Muscle layer of colon (tissue), 2 donors: ENCODE data around the gene PIK3R2.
"Not testable (repeated sequence)": the region's sequence is repeated elsewhere in the genome, so short reads cannot be mapped to it uniquely, and the experiment has no call there.

ENCODE experiments used
- H3K27ac ChIP-seq: one replicate; pipeline ENCODE4 v1.7.0; 2013; ENCODE audit warnings: low read depth, mild to moderate bottlenecking, low read length, moderate library complexity
- H3K27me3 ChIP-seq, 2 donors: one replicate each; pipeline ENCODE4 v1.7.0; 2013; ENCODE audit warnings: low read length in 2 of 2, mild to moderate bottlenecking in 2 of 2; ENCODE audit not compliant: insufficient read depth in 2 of 2, control insufficient read depth in 1 of 2
- H3K36me3 ChIP-seq: one replicate; pipeline ENCODE4 v1.7.0; 2013; ENCODE audit warnings: mild to moderate bottlenecking, low read length; ENCODE audit not compliant: insufficient read depth
- H3K4me1 ChIP-seq: one replicate; pipeline ENCODE4 v1.7.0; 2013; ENCODE audit warnings: mild to moderate bottlenecking, low read length; ENCODE audit not compliant: insufficient read depth
- H3K4me3 ChIP-seq, 2 donors: one replicate each; pipeline ENCODE4 v1.7.0; 2013; ENCODE audit warnings: low read length in 2 of 2, low read depth in 1 of 2, mild to moderate bottlenecking in 1 of 2, moderate library complexity in 1 of 2
- H3K9ac ChIP-seq: one replicate; pipeline ENCODE4 v1.7.0; 2013; ENCODE audit warnings: low read length
- H3K9me3 ChIP-seq: one replicate; pipeline ENCODE4 v1.7.0; 2013; ENCODE audit warnings: mild to moderate bottlenecking, low read length
- donor health status: abdominal sarcoma.
- donor health status: Adenocarcinoma of cecum.

PIK3R2 gene

DNA sequence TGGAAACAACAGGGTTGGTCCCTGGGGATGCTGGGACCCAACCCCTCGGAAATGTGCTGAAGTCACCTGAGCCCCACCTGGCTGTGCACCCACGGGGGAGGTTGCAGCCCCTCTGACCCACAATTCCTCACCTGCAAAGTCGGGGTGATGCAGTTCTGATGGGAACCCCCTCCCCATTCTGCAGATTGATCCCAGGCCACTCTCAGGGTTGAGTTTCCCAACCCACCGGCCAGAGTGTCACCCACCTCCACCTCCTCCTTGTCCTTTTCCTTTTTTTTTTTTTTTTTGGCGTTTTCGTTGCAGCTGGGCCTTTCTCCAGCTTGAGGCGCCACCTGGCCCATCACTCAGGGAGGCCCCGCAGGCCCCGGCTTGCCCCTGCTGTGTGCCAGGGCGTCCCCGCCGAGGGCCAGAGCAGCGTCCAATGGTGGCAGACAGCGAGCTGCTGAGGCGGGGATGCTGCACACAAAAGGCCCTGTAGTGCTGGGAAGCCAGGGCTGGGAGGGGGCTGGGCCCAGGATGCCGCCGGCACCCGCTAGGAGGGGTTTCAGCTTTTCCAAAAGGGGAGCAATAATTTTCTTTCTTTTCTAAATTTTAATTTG, 4.6 kb downstream of the PIK3R2 start:
- H3K9ac ChIP-seq: no peak overlapping the region
- peaks cover 14% of the 10 kb centered on the region for H3K36me3 ChIP-seq
- H3K4me1 ChIP-seq: peaks cover 40% of the 10 kb centered on the region
- H3K27me3 ChIP-seq: no peaks in the 10 kb centered on the region
- H3K9me3 ChIP-seq: no peaks in the 10 kb centered on the region
- H3K27ac ChIP-seq: peak overlapping the region; percentile 68
- H3K4me3 ChIP-seq: no peak overlapping the region

DNA sequence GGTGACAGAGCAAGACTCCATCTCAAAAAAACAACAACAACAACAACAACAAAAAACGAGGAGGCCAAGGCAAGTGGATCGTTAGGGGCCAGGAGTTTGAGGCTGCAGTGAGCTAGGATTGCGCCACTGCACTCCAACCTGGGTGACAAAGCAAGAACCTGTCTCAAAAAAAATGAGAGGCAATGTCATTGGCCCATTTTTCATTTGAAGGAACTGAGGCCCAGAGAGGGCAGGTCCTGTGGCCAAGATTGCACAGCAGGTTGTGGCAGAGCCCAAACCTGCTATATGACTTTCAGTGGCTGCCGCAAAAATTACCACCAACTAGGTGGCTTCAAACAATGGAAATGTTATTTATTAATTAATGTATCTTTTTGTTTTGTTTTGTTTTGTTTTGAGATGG, 5.5 kb downstream of the PIK3R2 start:
- H3K27ac ChIP-seq: no peak overlapping the region
- H3K9me3 ChIP-seq: no peaks in the 10 kb centered on the region
- peaks cover 23% of the 10 kb centered on the region for H3K36me3 ChIP-seq
- H3K4me3 ChIP-seq: no peak overlapping the region
- no peak overlapping the region for H3K9ac ChIP-seq
- no peaks in the 10 kb centered on the region for H3K27me3 ChIP-seq
- peaks cover 40% of the 10 kb centered on the region for H3K4me1 ChIP-seq

DNA sequence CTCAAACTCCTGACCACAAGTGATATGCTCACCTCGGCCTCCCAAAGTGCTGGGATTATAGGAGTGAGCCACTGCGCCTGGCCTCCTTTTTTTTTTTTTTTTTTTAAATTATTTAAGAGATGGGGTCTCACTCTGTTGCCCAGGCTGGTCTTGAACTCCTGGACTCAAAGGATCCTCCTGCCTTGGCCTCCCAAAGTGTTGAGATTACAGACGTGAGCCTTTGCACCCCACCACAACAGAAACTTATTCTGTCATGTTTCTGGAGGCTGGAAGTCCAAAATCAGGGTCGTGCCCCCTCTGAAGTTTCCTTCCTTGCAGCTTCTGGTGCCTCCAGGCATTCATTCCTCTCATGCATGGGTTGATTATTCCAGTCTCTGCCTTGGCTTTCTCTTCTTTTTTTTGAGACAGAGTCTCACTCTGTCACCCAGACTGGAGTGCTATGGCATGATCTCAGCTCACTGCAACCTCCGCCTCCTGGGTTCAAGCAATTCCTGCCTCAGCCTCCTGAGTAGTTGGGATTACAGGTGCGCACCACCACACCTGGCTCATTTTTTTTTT, 6.2 kb downstream of the PIK3R2 start:
- peaks cover 26% of the 10 kb centered on the region for H3K36me3 ChIP-seq
- H3K4me3 ChIP-seq, H3K27ac ChIP-seq, H3K27me3 ChIP-seq, H3K9ac ChIP-seq, H3K9me3 ChIP-seq: not testable (repeated sequence)
- peaks cover 37% of the 10 kb centered on the region for H3K4me1 ChIP-seq

DNA sequence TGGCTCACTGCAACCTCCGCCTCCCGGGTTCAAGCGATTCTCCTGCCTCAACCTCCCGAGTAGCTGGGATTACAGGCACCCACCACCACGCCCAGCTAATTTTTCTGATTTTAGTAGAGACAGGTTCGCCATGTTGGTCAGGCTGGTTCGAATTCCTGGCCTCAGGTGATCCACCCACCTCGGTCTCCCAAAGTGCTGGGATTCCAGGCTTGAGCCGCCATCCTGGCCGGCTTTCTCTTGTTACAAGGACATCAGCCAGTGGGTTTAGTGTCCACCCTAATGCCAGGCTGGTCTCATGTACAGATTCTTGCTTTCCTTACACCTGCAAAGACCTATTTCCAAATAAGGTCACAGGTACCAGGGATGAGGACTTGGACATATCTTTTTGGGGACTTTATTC, 6.8 kb downstream of the PIK3R2 start:
- H3K27ac ChIP-seq: no peak overlapping the region
- H3K4me3 ChIP-seq: no peak overlapping the region
- H3K36me3 ChIP-seq: peaks cover 26% of the 10 kb centered on the region
- H3K9ac ChIP-seq: no peak overlapping the region
- no peaks in the 10 kb centered on the region for H3K9me3 ChIP-seq
- no peaks in the 10 kb centered on the region for H3K27me3 ChIP-seq
- H3K4me1 ChIP-seq: peaks cover 31% of the 10 kb centered on the region

DNA sequence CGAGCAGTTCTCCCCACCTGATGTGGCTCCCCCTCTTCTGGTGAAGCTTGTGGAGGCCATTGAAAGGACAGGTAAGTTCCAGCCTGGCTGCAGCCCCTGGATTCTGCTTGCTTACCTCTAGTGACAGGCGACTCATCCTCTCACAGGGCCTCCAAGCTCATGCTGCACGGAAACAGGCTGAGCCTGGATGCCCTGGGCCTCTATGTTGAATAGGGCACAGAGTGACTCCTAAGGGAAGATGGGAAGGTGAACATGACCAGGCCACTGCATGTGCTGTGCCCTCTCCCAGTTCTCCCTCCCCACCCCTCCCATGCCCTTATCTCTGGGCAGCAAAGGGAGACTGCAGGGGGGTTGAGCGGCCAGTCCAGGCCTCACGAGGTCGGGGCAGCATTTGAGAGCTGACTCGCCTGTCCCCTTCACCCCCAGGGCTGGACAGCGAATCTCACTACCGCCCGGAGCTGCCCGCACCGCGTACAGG, 7.6 kb downstream of the PIK3R2 start:
- Histone ChIP-seq H3K27me3 (no peaks in the 10 kb centered on the region), H3K4me3 (peak overlapping the region; percentile 20 to 35), H3K36me3 (peaks cover 27% of the 10 kb centered on the region), H3K27ac (peak overlapping the region; percentile 27), H3K4me1 (peaks cover 31% of the 10 kb centered on the region), H3K9ac (no peak overlapping the region), H3K9me3 (no peaks in the 10 kb centered on the region)

DNA sequence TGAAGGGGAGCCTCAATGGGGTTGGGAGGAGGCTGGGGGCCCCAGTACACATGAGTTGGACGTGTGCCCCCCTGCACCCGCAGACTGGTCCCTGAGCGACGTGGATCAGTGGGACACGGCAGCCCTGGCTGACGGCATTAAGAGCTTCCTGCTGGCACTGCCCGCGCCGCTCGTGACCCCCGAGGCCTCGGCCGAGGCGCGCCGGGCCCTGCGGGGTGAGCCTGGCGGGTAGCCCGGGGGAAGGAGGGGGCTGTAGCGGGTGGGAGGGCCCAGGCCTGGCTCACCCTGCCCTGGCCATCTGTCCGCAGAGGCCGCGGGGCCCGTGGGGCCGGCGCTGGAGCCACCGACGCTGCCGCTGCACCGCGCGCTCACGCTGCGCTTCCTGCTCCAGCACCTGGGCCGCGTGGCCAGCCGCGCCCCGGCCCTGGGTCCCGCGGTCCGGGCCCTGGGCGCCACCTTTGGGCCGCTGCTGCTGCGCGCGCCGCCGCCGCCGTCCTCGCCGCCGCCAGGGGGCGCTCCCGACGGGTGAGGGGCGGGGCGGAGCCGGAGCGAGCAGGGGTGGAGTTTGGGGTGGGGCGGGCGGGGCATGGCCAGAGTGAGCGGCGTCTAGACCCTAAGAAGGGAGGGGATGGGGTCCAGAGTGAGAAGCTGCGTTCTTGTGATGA, 8.1 kb downstream of the PIK3R2 start:
- Histone ChIP-seq H3K27me3 (no peaks in the 10 kb centered on the region), H3K36me3 (peaks cover 31% of the 10 kb centered on the region), H3K9ac (peak overlapping the region; percentile 14), H3K4me1 (peaks cover 31% of the 10 kb centered on the region), H3K9me3 (no peaks in the 10 kb centered on the region), H3K27ac (peak overlapping the region; percentile 27), H3K4me3 (peak overlapping the region; percentile 20 to 35)

DNA sequence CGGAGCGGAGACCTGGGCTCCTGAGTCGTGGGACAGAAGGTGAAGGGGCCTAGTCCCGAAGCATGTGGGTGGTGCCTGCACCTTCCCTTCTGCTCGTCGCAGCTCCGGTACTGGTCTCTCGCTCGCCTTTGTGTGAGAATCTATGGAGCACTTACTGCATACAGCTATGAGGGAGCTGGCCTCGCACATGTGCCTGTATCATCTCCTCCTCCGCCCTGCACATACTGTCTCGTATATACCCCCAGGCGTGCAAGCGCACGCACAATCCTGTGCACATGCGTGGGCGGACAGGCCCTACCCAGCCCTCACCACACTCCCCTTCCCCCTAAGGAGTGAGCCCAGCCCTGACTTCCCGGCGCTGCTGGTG, 8.7 kb downstream of the PIK3R2 start:
- Histone ChIP-seq H3K9me3 (no peaks in the 10 kb centered on the region), H3K9ac (peak overlapping the region; percentile 14), H3K27ac (peak overlapping the region; percentile 21), H3K4me3 (peak overlapping the region in 1 of 2 donors; percentile 26), H3K4me1 (peaks cover 27% of the 10 kb centered on the region), H3K36me3 (peaks cover 32% of the 10 kb centered on the region), H3K27me3 (no peaks in the 10 kb centered on the region)

DNA sequence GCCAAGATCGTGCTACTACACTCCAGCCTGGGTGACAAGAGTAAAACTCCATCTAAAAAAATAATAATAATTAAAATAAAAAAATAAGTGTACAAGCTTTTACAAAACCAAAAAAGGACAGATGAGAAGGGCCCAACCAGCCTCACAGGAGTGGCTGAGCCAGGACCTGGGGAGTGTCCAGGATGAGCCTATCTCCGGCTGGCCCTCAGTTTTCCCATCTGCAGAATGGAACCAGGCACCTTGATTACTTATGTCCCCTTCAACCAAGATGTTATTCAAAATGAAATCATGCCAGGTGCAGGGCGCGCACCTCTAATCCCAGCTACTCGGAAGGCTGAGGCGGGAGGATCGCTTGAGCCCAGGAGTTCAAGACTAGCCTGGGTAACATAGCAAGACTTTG, 11.1 kb downstream of the PIK3R2 start:
- H3K9me3 ChIP-seq: no peaks in the 10 kb centered on the region

DNA sequence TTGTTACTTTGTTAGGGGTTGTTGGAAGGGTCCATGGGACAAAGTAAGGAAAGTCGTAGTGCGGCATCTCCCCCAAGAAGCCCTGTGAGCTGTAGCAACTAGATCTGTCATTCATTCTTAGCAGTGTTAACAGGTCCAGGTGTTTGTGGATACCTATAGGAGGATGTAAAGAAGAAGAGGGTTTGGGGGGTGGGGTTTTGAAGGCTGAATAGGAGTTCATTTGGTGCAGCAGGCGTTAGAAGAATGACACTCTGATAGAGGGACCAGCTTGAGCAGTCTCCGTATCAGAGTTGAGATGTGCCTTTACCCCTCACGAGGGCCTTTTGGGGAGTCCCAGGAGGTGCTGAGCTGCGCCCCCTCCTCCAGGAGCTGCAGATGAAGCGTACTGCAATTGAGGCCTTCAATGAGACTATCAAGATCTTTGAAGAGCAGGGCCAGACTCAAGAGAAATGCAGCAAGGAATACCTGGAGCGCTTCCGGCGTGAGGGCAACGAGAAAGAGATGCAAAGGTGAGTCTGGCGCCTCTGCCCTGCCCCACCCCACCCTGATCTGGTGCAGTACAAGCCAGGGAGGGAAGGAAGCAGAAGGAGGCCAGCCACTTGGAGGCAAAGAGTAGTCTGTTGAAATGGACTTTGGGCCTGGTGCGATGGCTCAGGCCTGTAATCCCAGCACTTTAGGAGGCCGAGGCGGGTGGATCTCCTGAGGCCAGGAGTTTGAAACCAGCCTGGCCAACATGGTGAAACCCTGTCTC, 13.0 kb downstream of the PIK3R2 start:
- peaks cover 6% of the 10 kb centered on the region for H3K4me1 ChIP-seq
- peaks cover 54% of the 10 kb centered on the region for H3K36me3 ChIP-seq
- no peaks in the 10 kb centered on the region for H3K9me3 ChIP-seq
- no peak overlapping the region for H3K27ac ChIP-seq
- no peak overlapping the region for H3K9ac ChIP-seq
- H3K27me3 ChIP-seq: no peaks in the 10 kb centered on the region
- H3K4me3 ChIP-seq: no peak overlapping the region

More for the DNA sequence above, 11.1 kb downstream of the PIK3R2 start:
- Histone ChIP-seq H3K4me1 (peaks cover 13% of the 10 kb centered on the region), H3K27me3 (no peaks in the 10 kb centered on the region), H3K9ac (no peak overlapping the region), H3K27ac (no peak overlapping the region), H3K36me3 (peaks cover 49% of the 10 kb centered on the region), H3K4me3 (no peak overlapping the region)

DNA sequence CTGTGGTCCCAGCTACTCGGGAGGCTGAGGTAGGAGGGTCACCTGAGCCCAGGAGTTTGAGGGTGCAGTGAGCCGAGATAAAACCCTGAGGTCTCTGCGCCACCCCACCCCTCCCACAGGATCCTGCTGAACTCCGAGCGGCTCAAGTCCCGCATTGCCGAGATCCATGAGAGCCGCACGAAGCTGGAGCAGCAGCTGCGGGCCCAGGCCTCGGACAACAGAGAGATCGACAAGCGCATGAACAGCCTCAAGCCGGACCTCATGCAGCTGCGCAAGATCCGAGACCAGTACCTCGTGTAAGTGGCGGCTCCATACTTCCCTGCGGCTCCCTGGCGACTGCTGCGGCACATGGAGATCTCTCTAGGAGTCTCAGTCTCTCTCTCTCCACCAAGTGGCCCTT, 14.0 kb downstream of the PIK3R2 start:
- Histone ChIP-seq H3K9ac (no peak overlapping the region), H3K4me3 (no peak overlapping the region), H3K36me3 (peaks cover 51% of the 10 kb centered on the region), H3K27ac (no peak overlapping the region), H3K27me3 (no peaks in the 10 kb centered on the region), H3K9me3 (no peaks in the 10 kb centered on the region), H3K4me1 (no peaks in the 10 kb centered on the region)

DNA sequence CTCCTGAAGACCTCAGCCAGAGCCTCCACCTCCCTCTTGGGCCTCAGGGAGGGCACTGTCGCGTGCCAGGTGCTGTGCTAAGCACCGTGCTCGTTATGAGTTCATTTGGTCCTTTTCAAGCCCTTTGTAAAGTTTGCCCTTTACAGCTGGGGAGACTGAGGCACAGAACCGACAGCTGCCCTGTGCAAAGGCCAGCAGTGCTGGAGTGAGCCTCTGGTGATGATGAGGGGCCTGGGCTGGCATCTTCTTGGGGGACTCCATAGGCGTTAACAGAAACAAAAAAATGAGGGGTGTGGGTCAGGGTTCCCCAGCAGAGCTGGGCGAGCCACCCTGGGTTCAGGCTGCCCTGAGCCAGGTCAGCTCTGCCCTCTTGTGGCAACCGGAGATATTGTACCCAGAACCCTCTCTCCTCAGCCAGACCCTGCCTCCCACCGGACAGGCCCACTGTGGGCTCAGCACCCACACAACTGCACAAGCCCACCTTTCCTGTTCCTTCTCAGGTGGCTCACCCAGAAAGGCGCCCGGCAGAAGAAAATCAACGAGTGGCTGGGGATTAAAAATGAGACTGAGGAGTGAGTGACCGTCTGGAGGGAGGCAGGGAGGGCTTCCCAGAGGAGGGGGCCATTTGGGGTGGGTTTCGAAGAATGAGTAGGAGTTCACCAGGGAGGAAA, 15.1 kb downstream of the PIK3R2 start:
- no peak overlapping the region for H3K9ac ChIP-seq
- no peaks in the 10 kb centered on the region for H3K9me3 ChIP-seq
- no peak overlapping the region for H3K4me3 ChIP-seq
- H3K27me3 ChIP-seq: no peaks in the 10 kb centered on the region
- H3K4me1 ChIP-seq: no peaks in the 10 kb centered on the region
- peaks cover 40% of the 10 kb centered on the region for H3K36me3 ChIP-seq
- no peak overlapping the region for H3K27ac ChIP-seq
